NCI-H226 (cell line): ENCODE measurements around the gene ERVW-1.
A peak's percentile ranks its signal among the peaks of the same experiment; 100 is the strongest.
"Not testable (repeated sequence)": the region's sequence is repeated elsewhere in the genome, so short reads cannot be mapped to it uniquely, and the experiment has no call there.

Experiments
- DNase-seq: peaks from one replicate; pipeline ENCODE4 v3.0.0-alpha.2; 2015

Gene ERVW-1

GRCh38 chr7:92477681-92478080, at the start of gene ERVW-1:
ERVW-1 (minus strand) TSS chr7:92477946; CDS start chr7:92470381, 7,565 bp downstream.
- not testable (repeated sequence) for DNase-seq

- DNase-seq: no peak
These were observed 45.4 kb upstream of the ERVW-1 start for GRCh38 chr7:92523110-92523509.

GRCh38 chr7:92520024-92520423, 42.3 kb upstream of the ERVW-1 start:
- no peak for DNase-seq

- peak; percentile 3 for DNase-seq
These were observed 39.9 kb upstream of the ERVW-1 start for GRCh38 chr7:92517631-92518030.

GRCh38 chr7:92513167-92513902, 35.6 kb upstream of the ERVW-1 start:
- no peak for DNase-seq

- no peak for DNase-seq
These were observed 31.2 kb upstream of the ERVW-1 start for GRCh38 chr7:92508946-92509345.

- DNase-seq: no peak
These were observed 28.6 kb upstream of the ERVW-1 start for GRCh38 chr7:92506363-92506762.

GRCh38 chr7:92504563-92504962, 26.8 kb upstream of the ERVW-1 start:
- DNase-seq: no peak

- DNase-seq: no peak
These were observed 26.0 kb upstream of the ERVW-1 start for GRCh38 chr7:92503767-92504166.

- no peak for DNase-seq
These were observed 20.8 kb upstream of the ERVW-1 start for GRCh38 chr7:92498557-92498956.

GRCh38 chr7:92496876-92497275, 19.1 kb upstream of the ERVW-1 start:
- DNase-seq: peak; percentile 7

- DNase-seq: no peak
These were observed 11.9 kb upstream of the ERVW-1 start for GRCh38 chr7:92489634-92490033.

GRCh38 chr7:92487804-92488203, 10.1 kb upstream of the ERVW-1 start:
- no peak for DNase-seq

- no peak for DNase-seq
These were observed 8.2 kb upstream of the ERVW-1 start for GRCh38 chr7:92485974-92486373.

GRCh38 chr7:92485267-92485892, 7.6 kb upstream of the ERVW-1 start:
- no peak for DNase-seq

GRCh38 chr7:92484226-92484625, 6.5 kb upstream of the ERVW-1 start:
- not testable (repeated sequence) for DNase-seq

GRCh38 chr7:92483624-92484023, 5.9 kb upstream of the ERVW-1 start:
- not testable (repeated sequence) for DNase-seq

GRCh38 chr7:92479146-92479545, 1.4 kb upstream of the ERVW-1 start:
- not testable (repeated sequence) for DNase-seq

- DNase-seq: no peak
These were observed 965 bp upstream of the ERVW-1 start for GRCh38 chr7:92478711-92479110.

GRCh38 chr7:92478095-92478494, 349 bp upstream of the ERVW-1 start:
- DNase-seq: no peak

GRCh38 chr7:92475851-92476590, 1.7 kb downstream of the ERVW-1 start:
- not testable (repeated sequence) for DNase-seq

- DNase-seq: not testable (repeated sequence)
These were observed 2.4 kb downstream of the ERVW-1 start for GRCh38 chr7:92475261-92475770.

- DNase-seq: not testable (repeated sequence)
These were observed 3.8 kb downstream of the ERVW-1 start for GRCh38 chr7:92473989-92474388.

GRCh38 chr7:92468589-92468988, 9.2 kb downstream of the ERVW-1 start:
- not testable (repeated sequence) for DNase-seq
